Neuronal stem cell (in vitro differentiated cells): ENCODE measurements around the gene KIF1C.
"Not testable (repeated sequence)": the region's sequence is repeated elsewhere in the genome, so short reads cannot be mapped to it uniquely, and the experiment has no call there.

ENCODE experiments used
- DNase-seq: peaks from one replicate; pipeline ENCODE4 v3.0.0-alpha.2; 2013; ENCODE audit warnings: low spot score
- H2AFZ ChIP-seq: one replicate; pipeline ENCODE4 v1.6.1; 2013; ENCODE audit warnings: mild to moderate bottlenecking, low read length, inconsistent platforms
- H2AK5ac ChIP-seq: 2 replicates; pipeline ENCODE4 v1.6.1; 2013; ENCODE audit warnings: low read depth, mild to moderate bottlenecking, inconsistent platforms, low read length, moderate library complexity, mixed read lengths
- H2BK120ac ChIP-seq: 2 replicates; pipeline ENCODE4 v1.6.1; 2013; ENCODE audit warnings: low read depth, mild to moderate bottlenecking, inconsistent platforms, low read length, moderate library complexity, mixed read lengths
- H2BK12ac ChIP-seq: one replicate; pipeline ENCODE4 v1.6.1; 2013; ENCODE audit warnings: low read length, inconsistent platforms
- H2BK15ac ChIP-seq: 2 replicates; pipeline ENCODE4 v1.6.1; 2013; ENCODE audit warnings: mild to moderate bottlenecking, low read length, inconsistent platforms, mixed read lengths
- H2BK5ac ChIP-seq: one replicate; pipeline ENCODE4 v1.6.1; 2013; ENCODE audit warnings: inconsistent platforms, mild to moderate bottlenecking, low read length, moderate library complexity
- H3K14ac ChIP-seq: one replicate; pipeline ENCODE4 v1.6.1; 2013; ENCODE audit warnings: low read length, inconsistent platforms
- H3K18ac ChIP-seq: 2 replicates; pipeline ENCODE4 v1.6.1; 2013; ENCODE audit warnings: low read length, inconsistent platforms
- H3K23ac ChIP-seq: 2 replicates; pipeline ENCODE4 v1.6.1; 2013; ENCODE audit warnings: low read depth, mild to moderate bottlenecking, mixed read lengths, low read length, inconsistent platforms; ENCODE audit not compliant: poor library complexity
- H3K27ac ChIP-seq: replicated peaks from 3 replicates; pipeline ENCODE4 v1.5.1; 2013; ENCODE audit warnings: low read length, inconsistent platforms
- H3K27me3 ChIP-seq, 3 experiments: 2 replicates each; pipeline ENCODE4 v1.6.1; 2013; ENCODE audit warnings: low read length in 3 of 3, mild to moderate bottlenecking in 2 of 3, inconsistent platforms in 1 of 3, low read depth in 1 of 3, mixed read lengths in 1 of 3, moderate library complexity in 1 of 3; ENCODE audit not compliant: control insufficient read depth in 3 of 3, insufficient read depth in 3 of 3
- H3K36me3 ChIP-seq, 2 donors: replicated peaks in 1 of 2; 2 replicates each; pipeline ENCODE4 v1.6.1; 2013; ENCODE audit warnings: low read length in 2 of 2; ENCODE audit not compliant: control insufficient read depth in 2 of 2, insufficient read depth in 2 of 2
- H3K4ac ChIP-seq: 2 replicates; pipeline ENCODE4 v1.6.1; 2013; ENCODE audit warnings: inconsistent platforms, mild to moderate bottlenecking, low read length, moderate library complexity
- H3K4me1 ChIP-seq, 2 donors: 1 replicate in 1 of 2; 2 replicates in 1 of 2; pipeline ENCODE4 v1.6.1; 2013; ENCODE audit warnings: low read length in 2 of 2, low read depth in 1 of 2; ENCODE audit not compliant: control insufficient read depth in 2 of 2, insufficient read depth in 1 of 2
- H3K4me2 ChIP-seq: one replicate; pipeline ENCODE4 v1.6.1; 2013; ENCODE audit warnings: mild to moderate bottlenecking, low read length, inconsistent platforms; ENCODE audit not compliant: insufficient read depth, poor library complexity, severe bottlenecking
- H3K4me3 ChIP-seq, 2 donors: 2 replicates each; pipeline ENCODE4 v1.5.1; 2013; ENCODE audit warnings: low read length in 2 of 2, mild to moderate bottlenecking in 2 of 2, inconsistent platforms in 1 of 2, moderate library complexity in 1 of 2
- H3K79me1 ChIP-seq: one replicate; pipeline ENCODE4 v1.6.1; 2013; ENCODE audit warnings: low read depth, mild to moderate bottlenecking, inconsistent platforms, low read length, moderate library complexity
- H3K9ac ChIP-seq: one replicate; pipeline ENCODE4 v1.6.1; 2013; ENCODE audit warnings: mild to moderate bottlenecking, low read depth, low read length, inconsistent platforms; ENCODE audit not compliant: poor library complexity
- H3K9me3 ChIP-seq, 2 donors: replicated peaks in 1 of 2; 2 replicates each; pipeline versions ENCODE3 to v1.6.1; 2013; ENCODE audit warnings: low read length in 2 of 2, mild to moderate bottlenecking in 2 of 2, inconsistent platforms in 1 of 2, low read depth in 1 of 2, mixed read lengths in 1 of 2, moderate library complexity in 1 of 2; ENCODE audit not compliant: control insufficient read depth in 2 of 2, insufficient read depth in 1 of 2
- H4K8ac ChIP-seq: one replicate; pipeline ENCODE4 v1.6.1; 2013; ENCODE audit warnings: low read depth, mild to moderate bottlenecking, inconsistent platforms, low read length, moderate library complexity
- H4K91ac ChIP-seq: one replicate; pipeline ENCODE4 v1.6.1; 2013; ENCODE audit warnings: low read length, low read depth, mild to moderate bottlenecking, inconsistent platforms; ENCODE audit not compliant: poor library complexity
- WGBS, 2 donors: extraction: QIAGEN DNeasy Blood & Tissue Kit; methylation state at CpG; one replicate each; pipeline ENCODE4 v1.1.7; 2013; ENCODE audit warnings: missing lambda C conversion rate in 2 of 2, mixed read lengths in 1 of 2; ENCODE audit not compliant: insufficient read length in 2 of 2, insufficient replicate concordance in 1 of 2; ENCODE audit errors: extremely low coverage in 2 of 2; 5-methylcytosine and 5-hydroxymethylcytosine counted together

The KIF1C gene

DNA sequence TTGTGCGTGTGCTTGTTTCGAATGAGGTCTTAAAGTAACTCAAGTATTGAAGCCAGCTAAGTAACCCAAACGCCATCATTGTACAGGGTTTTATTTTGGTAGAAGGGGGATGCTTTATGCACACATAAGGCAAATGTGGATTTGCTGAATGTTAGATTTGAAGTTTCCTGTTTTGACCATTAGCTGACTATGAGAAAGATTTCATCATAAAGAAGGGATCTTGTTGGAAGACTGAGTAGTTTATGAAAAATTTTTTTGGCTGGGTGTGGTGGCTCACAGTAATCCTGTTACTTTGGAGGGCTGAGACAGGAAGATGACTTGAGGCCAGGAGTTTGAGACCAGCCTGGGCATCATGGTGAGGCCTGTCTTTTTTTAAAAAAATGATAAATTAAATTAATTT lies 70.5 kb downstream of the KIF1C start:
- Histone ChIP-seq H3K9ac (no peak overlapping the region), H4K8ac (no peak overlapping the region), H2BK12ac (no peak overlapping the region), H2BK5ac (no peak overlapping the region), H3K4me1 (no peaks in the 10 kb centered on the region), H3K9me3 (no peaks in the 10 kb centered on the region), H3K14ac (no peak overlapping the region), H2AFZ (no peak overlapping the region), H2BK15ac (no peak overlapping the region), H3K4me3 (no peak overlapping the region), H2AK5ac (no peak overlapping the region), H3K27me3 (no peaks in the 10 kb centered on the region), H3K36me3 (no peaks in the 10 kb centered on the region), H4K91ac (no peak overlapping the region), H3K79me1 (no peaks in the 10 kb centered on the region), H3K27ac (no peak overlapping the region), H3K4ac (no peak overlapping the region), H3K18ac (no peak overlapping the region), H2BK120ac (no peak overlapping the region), H3K4me2 (no peak overlapping the region), H3K23ac (no peak overlapping the region)
- no peak for DNase-seq
- no CpG with 5 or more reads among the region's 3 CpGs for WGBS, 2 donors

DNA sequence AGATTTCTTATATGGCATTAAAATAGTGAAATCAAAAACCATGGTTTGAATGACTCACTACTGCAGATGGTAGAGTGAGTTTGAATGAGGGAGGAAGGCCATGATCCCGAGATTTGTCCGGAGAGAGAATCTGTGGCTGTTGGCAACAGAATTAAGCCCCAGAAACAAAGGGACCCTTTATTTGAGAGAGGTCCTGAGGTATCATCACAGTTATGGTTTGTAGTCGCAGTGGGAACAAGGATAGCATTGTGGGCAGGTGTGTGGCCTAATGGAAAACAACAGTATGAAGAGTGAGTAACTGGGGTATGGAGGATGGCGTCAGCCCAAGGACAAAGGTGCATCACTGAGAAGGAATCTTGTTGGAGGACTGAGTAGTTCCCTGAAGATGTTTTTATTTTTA lies 72.0 kb downstream of the KIF1C start:
- Histone ChIP-seq H4K8ac (no peak overlapping the region), H3K27me3 (no peaks in the 10 kb centered on the region), H2AK5ac (no peak overlapping the region), H2BK5ac (no peak overlapping the region), H3K23ac (no peak overlapping the region), H3K4ac (no peak overlapping the region), H4K91ac (no peak overlapping the region), H3K9ac (no peak overlapping the region), H3K79me1 (no peaks in the 10 kb centered on the region), H3K36me3 (no peaks in the 10 kb centered on the region), H3K4me1 (no peaks in the 10 kb centered on the region), H3K9me3 (no peaks in the 10 kb centered on the region), H2AFZ (no peak overlapping the region), H3K14ac (no peak overlapping the region), H2BK12ac (no peak overlapping the region), H3K4me2 (no peak overlapping the region), H3K27ac (no peak overlapping the region), H3K4me3 (no peak overlapping the region), H2BK15ac (no peak overlapping the region), H2BK120ac (no peak overlapping the region), H3K18ac (no peak overlapping the region)
- DNase-seq = no peak
- no CpG with 5 or more reads among the region's 4 CpGs for WGBS, 2 donors

DNA sequence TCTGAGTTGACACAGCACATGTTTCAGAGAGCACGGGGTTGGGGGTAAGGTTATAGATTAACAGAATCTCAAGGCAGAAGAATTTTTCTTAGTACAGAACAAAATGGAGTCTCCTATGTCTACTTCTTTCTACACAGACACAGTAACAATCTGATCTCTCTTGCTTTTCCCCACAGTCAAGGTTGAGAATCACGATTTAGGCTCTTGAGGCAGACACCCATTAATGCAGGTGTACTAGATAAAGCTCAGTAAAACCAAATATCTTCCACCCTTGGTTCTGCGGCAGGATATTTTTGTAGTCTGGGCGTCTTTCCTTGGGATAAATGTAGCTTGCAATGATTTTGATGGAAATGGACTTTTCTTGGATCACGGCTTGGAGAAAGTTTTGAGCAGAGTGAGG lies 77.7 kb downstream of the KIF1C start:
- not testable (repeated sequence) for H3K14ac ChIP-seq, H4K8ac ChIP-seq, H2BK15ac ChIP-seq, H3K9ac ChIP-seq, H3K4me3 ChIP-seq, H3K27ac ChIP-seq, H4K91ac ChIP-seq, H3K23ac ChIP-seq, H3K4me1 ChIP-seq, H2AK5ac ChIP-seq, H3K4me2 ChIP-seq, H3K79me1 ChIP-seq, H2BK120ac ChIP-seq, DNase-seq, H3K18ac ChIP-seq, H3K36me3 ChIP-seq, H2BK5ac ChIP-seq, H2BK12ac ChIP-seq, H3K4ac ChIP-seq
- peaks cover 4 to 15% of the 10 kb centered on the region in 2 donors for H3K9me3 ChIP-seq
- H2AFZ ChIP-seq = peak overlapping the region; percentile 45
- WGBS, 2 donors = no CpG with 5 or more reads among the region's 5 CpGs
- peaks cover 0 to 11% (median 0%) of the 10 kb centered on the region in 3 experiments for H3K27me3 ChIP-seq

DNA sequence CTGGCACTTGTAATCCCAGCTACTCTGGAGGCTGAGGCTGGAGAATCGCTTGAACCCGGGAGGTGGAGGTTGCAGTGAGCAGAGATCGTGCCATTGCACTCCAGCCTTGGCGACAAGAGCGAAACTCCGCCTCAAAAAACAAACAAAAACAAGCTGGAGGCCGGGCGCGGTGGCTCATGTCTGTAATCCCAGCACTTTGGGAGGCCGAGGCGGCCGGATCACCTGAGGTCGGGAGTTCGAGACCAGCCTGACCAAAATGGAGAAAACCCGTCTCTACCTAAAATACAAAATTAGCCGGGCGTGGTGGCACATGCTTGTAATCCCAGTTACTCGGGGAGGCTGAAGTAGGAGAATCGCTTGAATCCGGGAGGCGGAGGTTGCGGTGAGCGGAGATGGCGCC lies 79.5 kb downstream of the KIF1C start:
- not testable (repeated sequence) for H2BK5ac ChIP-seq, H3K36me3 ChIP-seq, H3K27ac ChIP-seq, H3K14ac ChIP-seq, H3K4ac ChIP-seq, H2AK5ac ChIP-seq, H3K23ac ChIP-seq, H2BK15ac ChIP-seq, H4K91ac ChIP-seq, H3K4me1 ChIP-seq, H3K9ac ChIP-seq, H4K8ac ChIP-seq, H2AFZ ChIP-seq, H3K79me1 ChIP-seq, H2BK12ac ChIP-seq, H3K4me2 ChIP-seq, DNase-seq, H3K4me3 ChIP-seq, H2BK120ac ChIP-seq, H3K18ac ChIP-seq
- Histone ChIP-seq H3K9me3 (peaks cover 4 to 15% of the 10 kb centered on the region in 2 donors), H3K27me3 (peaks cover 0 to 11% (median 0%) of the 10 kb centered on the region in 3 experiments)
- no CpG with 5 or more reads among the region's 24 CpGs for WGBS, 2 donors
